NCI-H524 treated with DMSO at 0.1 percent for 48 hours (cell line): ENCODE results near the gene ABLIM2.

Source experiments
- DNase-seq: peaks from one replicate; lab custom pipeline; 2025; lab: John Stamatoyannopoulos, UW

ABLIM2 gene

GRCh38 chr4:8103421-8104390, 54.9 kb downstream of the ABLIM2 start:
- no peak for DNase-seq

GRCh38 chr4:8102831-8103230, 55.8 kb downstream of the ABLIM2 start:
- no peak for DNase-seq

GRCh38 chr4:8102076-8102355, 56.6 kb downstream of the ABLIM2 start:
- no peak for DNase-seq

- DNase-seq: no peak
These were observed 57.2 kb downstream of the ABLIM2 start for GRCh38 chr4:8101213-8102075.

GRCh38 chr4:8099981-8100464, 58.6 kb downstream of the ABLIM2 start:
- no peak for DNase-seq

- DNase-seq: no peak
These were observed 60.1 kb downstream of the ABLIM2 start for GRCh38 chr4:8098506-8098905.

- no peak for DNase-seq
These were observed 60.8 kb downstream of the ABLIM2 start for GRCh38 chr4:8097721-8098345.

- DNase-seq: no peak
These were observed 61.5 kb downstream of the ABLIM2 start for GRCh38 chr4:8097141-8097541.

- no peak for DNase-seq
These were observed 61.9 kb downstream of the ABLIM2 start for GRCh38 chr4:8096690-8097061.

GRCh38 chr4:8095956-8096689, 62.5 kb downstream of the ABLIM2 start:
- no peak for DNase-seq

GRCh38 chr4:8093587-8094274, 64.9 kb downstream of the ABLIM2 start:
- DNase-seq: no peak

GRCh38 chr4:8092282-8092681, 66.3 kb downstream of the ABLIM2 start:
- no peak for DNase-seq

- DNase-seq: no peak
These were observed 67.8 kb downstream of the ABLIM2 start for GRCh38 chr4:8090744-8091301.

GRCh38 chr4:8090312-8090711, 68.3 kb downstream of the ABLIM2 start:
- no peak for DNase-seq

- DNase-seq: no peak
These were observed 68.8 kb downstream of the ABLIM2 start for GRCh38 chr4:8089862-8090261.

GRCh38 chr4:8088966-8089491, 69.6 kb downstream of the ABLIM2 start:
- no peak for DNase-seq

- DNase-seq: no peak
These were observed 70.6 kb downstream of the ABLIM2 start for GRCh38 chr4:8087921-8088495.

- DNase-seq: no peak
These were observed 71.7 kb downstream of the ABLIM2 start for GRCh38 chr4:8086783-8087445.

- DNase-seq: no peak
These were observed 73.0 kb downstream of the ABLIM2 start for GRCh38 chr4:8085491-8086117.
